Measurements from ENCODE around the gene SPSB3. TPM values are rescaled to one million over a fixed set of nuclear protein-coding genes. Genes with fewer than 3 reads are reported as not detected.

Gene SPSB3
- total RNA-seq, 1 donor from 2014 or later, result 30.8 TPM

DNA sequence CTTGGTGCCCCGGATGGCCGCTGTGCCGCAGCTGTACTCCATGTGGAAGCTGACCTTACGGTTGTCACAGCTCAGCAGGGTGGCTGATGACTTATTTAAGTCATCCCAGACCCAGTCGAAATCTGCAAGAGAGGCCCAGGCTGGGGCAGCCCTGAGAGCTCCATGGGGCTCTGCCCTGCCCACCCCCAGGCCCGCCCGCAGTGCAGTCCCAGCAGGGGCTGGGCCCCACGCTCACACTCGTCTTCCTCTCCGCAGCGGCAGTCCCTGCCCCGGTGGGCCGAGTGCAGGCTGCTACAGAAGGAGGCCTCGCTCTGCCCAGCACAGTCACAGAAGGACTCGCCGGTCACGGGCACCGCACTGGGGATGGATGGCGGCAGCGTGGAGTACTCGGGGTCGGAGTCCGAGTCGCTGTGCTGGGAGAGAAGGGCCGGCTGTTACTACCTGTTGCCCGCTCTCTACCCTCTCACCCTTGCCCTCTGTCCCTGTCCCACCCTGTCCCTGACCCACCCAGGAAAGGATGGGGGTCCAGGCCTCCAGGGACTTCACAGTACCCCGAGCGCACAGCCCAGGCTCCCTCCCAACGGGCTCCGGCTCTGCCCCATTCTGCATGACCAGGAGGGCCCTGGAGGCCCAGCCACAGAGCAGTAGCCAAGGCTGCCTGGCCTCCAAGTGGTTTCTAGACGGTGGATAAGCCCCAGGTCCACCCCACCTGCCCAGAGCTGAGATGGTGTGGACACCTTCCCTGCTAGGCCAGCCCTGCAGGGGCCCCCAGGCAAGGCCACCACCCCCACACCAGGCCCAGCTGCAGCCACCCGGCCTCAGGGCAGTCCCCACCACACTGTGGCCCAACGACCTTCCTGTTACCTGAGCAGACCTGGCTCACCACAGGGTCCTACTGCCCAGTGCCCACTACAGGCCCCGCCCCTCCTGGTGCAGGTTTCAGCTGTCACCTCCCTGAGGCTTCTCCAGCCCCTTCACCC, 3.9 kb downstream of the SPSB3 start:
- Mint-ChIP-seq H3K27ac (ENCODE audit: unreplicated experiment) (peak overlapping the region; percentile 65), H3K4me3 (ENCODE audit: unreplicated experiment) (no peak overlapping the region), H3K9me3 (ENCODE audit: low read depth) (no peaks in the 10 kb centered on the region), H3K36me3 (ENCODE audit: low read depth) (peaks cover 4% of the 10 kb centered on the region), H3K4me1 (ENCODE audit: low read depth) (peaks cover 28% of the 10 kb centered on the region), H3K27me3 (ENCODE audit: low read depth) (no peaks in the 10 kb centered on the region)
- TF ChIP-seq, protein P1, sequence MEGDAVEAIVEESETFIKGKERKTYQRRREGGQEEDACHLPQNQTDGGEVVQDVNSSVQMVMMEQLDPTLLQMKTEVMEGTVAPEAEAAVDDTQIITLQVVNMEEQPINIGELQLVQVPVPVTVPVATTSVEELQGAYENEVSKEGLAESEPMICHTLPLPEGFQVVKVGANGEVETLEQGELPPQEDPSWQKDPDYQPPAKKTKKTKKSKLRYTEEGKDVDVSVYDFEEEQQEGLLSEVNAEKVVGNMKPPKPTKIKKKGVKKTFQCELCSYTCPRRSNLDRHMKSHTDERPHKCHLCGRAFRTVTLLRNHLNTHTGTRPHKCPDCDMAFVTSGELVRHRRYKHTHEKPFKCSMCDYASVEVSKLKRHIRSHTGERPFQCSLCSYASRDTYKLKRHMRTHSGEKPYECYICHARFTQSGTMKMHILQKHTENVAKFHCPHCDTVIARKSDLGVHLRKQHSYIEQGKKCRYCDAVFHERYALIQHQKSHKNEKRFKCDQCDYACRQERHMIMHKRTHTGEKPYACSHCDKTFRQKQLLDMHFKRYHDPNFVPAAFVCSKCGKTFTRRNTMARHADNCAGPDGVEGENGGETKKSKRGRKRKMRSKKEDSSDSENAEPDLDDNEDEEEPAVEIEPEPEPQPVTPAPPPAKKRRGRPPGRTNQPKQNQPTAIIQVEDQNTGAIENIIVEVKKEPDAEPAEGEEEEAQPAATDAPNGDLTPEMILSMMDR (IDR thresholded peaks at IDR 0.05), result no peak
- no peak for DNase-seq (ENCODE audit: low spot score)

- Mint-ChIP-seq H3K27me3 (ENCODE audit: low read depth) (no peaks in the 10 kb centered on the region), H3K36me3 (ENCODE audit: low read depth) (peaks cover 4% of the 10 kb centered on the region), H3K4me1 (ENCODE audit: low read depth) (peaks cover 25% of the 10 kb centered on the region), H3K4me3 (ENCODE audit: unreplicated experiment) (no peak overlapping the region), H3K27ac (ENCODE audit: unreplicated experiment) (peak overlapping the region; percentile 17), H3K9me3 (ENCODE audit: low read depth) (no peaks in the 10 kb centered on the region)
- TF ChIP-seq, protein P1 (IDR thresholded peaks at IDR 0.05), result no peak
- no peak for DNase-seq (ENCODE audit: low spot score)
Observed at GRCh38 chr16:1777375-1778199, 4.8 kb downstream of the SPSB3 start.

DNA sequence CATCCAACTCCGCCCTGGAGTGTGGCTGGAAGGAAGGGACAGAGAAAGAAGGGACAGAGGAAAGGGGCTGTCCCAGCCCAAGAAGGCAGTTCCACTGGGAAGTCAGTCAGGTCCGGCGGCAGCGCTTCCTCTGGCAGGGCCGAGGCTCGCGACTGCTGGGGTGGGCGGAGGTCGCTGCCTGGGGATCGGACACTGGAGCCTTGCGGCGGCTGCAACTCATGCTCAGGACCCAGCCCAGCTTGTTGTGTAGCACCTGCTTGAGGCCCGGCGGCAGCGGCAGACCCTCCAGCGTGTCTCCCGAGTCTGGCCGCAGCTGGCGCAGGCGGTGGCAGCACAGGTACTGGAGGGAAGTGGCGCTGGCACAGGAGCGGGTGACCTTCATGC, 5.4 kb downstream of the SPSB3 start:
- H3K36me3 Mint-ChIP-seq (ENCODE audit: low read depth), result peaks cover 6% of the 10 kb centered on the region
- peak overlapping the region; percentile 66 for H3K27ac Mint-ChIP-seq (ENCODE audit: unreplicated experiment)

GRCh38 chr16:1776672-1776955, 5.8 kb downstream of the SPSB3 start:
- no peaks in the 10 kb centered on the region for H3K9me3 Mint-ChIP-seq (ENCODE audit: low read depth)
- TF ChIP-seq, protein P1 (IDR thresholded peaks at IDR 0.05), result no peak
- no peaks in the 10 kb centered on the region for H3K27me3 Mint-ChIP-seq (ENCODE audit: low read depth)
- DNase-seq (ENCODE audit: low spot score), result no peak
- peaks cover 29% of the 10 kb centered on the region for H3K4me1 Mint-ChIP-seq (ENCODE audit: low read depth)
- peak overlapping the region; percentile 71 for H3K27ac Mint-ChIP-seq (ENCODE audit: unreplicated experiment)
- H3K36me3 Mint-ChIP-seq (ENCODE audit: low read depth), result peaks cover 6% of the 10 kb centered on the region
- H3K4me3 Mint-ChIP-seq (ENCODE audit: unreplicated experiment), result no peak overlapping the region

More for the DNA sequence above, 5.4 kb downstream of the SPSB3 start:
- H3K4me1 Mint-ChIP-seq (ENCODE audit: low read depth), result peaks cover 29% of the 10 kb centered on the region
- DNase-seq (ENCODE audit: low spot score), result no peak
- TF ChIP-seq, protein P1 (IDR thresholded peaks at IDR 0.05), result no peak
- H3K9me3 Mint-ChIP-seq (ENCODE audit: low read depth), result no peaks in the 10 kb centered on the region
- no peak overlapping the region for H3K4me3 Mint-ChIP-seq (ENCODE audit: unreplicated experiment)
- H3K27me3 Mint-ChIP-seq (ENCODE audit: low read depth), result no peaks in the 10 kb centered on the region
